ENCODE measurements around the gene HMCN1. TPM values are rescaled to one million over a fixed set of nuclear protein-coding genes. Genes with fewer than 3 reads are reported as not detected.

Gene HMCN1
- total RNA-seq, 3 donors from 2014 or later, result 2.0 to 8.6 (median 3.4) TPM

- H3K9me3 ChIP-seq, result no peaks in the 10 kb centered on the region
- H3K4me1 ChIP-seq (ENCODE audit: low read depth), result no peaks in the 10 kb centered on the region
- ATAC-seq (no peak), DNase-seq (no peak)
- H3K36me3 ChIP-seq (ENCODE audit: low read depth), result no peaks in the 10 kb centered on the region
- intact Hi-C loops (cut with DNase I, micrococcal nuclease), result no loop called here
- H3K4me3 ChIP-seq, result no peak overlapping the region
- no peak for TF ChIP-seq CTCF (IDR thresholded peaks at IDR 0.05)
Observed at GRCh38 chr1:185990565-185990964, 256.4 kb downstream of the HMCN1 start.

DNA sequence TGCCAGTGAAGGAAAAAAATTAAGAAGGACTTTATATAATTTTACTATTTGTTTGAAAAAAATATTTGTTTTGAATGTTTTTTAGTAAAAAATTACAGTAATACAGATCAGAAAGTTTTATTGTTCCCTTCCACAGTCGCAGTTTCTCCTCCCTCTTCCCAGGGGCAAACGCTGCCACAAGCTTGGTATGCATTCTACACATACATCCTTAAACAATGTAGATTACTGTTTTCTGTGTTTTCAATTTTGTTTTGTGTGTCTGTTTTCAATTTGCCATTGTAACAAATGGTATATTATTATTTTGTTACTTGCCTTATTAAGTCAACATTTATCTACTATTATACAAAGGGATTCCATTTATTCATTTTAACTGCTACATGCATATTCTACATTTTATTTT, 257.1 kb downstream of the HMCN1 start:
- Histone ChIP-seq H3K36me3 (ENCODE audit: low read depth) (no peaks in the 10 kb centered on the region), H3K9me3 (no peaks in the 10 kb centered on the region), H3K4me1 (ENCODE audit: low read depth) (no peaks in the 10 kb centered on the region), H3K4me3 (no peak overlapping the region)
- TF ChIP-seq CTCF (IDR thresholded peaks at IDR 0.05), result no peak
- no peak for DNase-seq
- intact Hi-C loops (cut with DNase I, micrococcal nuclease), result no loop called here
- ATAC-seq, result no peak

- no peaks in the 10 kb centered on the region for H3K36me3 ChIP-seq (ENCODE audit: low read depth)
- no peaks in the 10 kb centered on the region for H3K9me3 ChIP-seq
- no peaks in the 10 kb centered on the region for H3K4me1 ChIP-seq (ENCODE audit: low read depth)
- ATAC-seq (no peak), DNase-seq (no peak)
- intact Hi-C loops (cut with DNase I, micrococcal nuclease), result no loop called here
- TF ChIP-seq CTCF (IDR thresholded peaks at IDR 0.05), result no peak
- H3K4me3 ChIP-seq, result no peak overlapping the region
Observed at GRCh38 chr1:185996211-185996610, 262.0 kb downstream of the HMCN1 start.

- DNase-seq, result no peak
- ATAC-seq, result no peak
- intact Hi-C loops (cut with DNase I, micrococcal nuclease), result no loop called here
- Histone ChIP-seq H3K9me3 (no peaks in the 10 kb centered on the region), H3K4me1 (ENCODE audit: low read depth) (no peaks in the 10 kb centered on the region), H3K36me3 (ENCODE audit: low read depth) (no peaks in the 10 kb centered on the region), H3K4me3 (no peak overlapping the region)
- no peak for TF ChIP-seq CTCF (IDR thresholded peaks at IDR 0.05)
Observed at GRCh38 chr1:185998391-185998790, 264.2 kb downstream of the HMCN1 start.

GRCh38 chr1:186002406-186002805, 268.2 kb downstream of the HMCN1 start:
- DNase-seq (no peak), ATAC-seq (no peak)
- intact Hi-C loops (cut with DNase I, micrococcal nuclease), result no loop called here
- Histone ChIP-seq H3K36me3 (ENCODE audit: low read depth) (no peaks in the 10 kb centered on the region), H3K4me1 (ENCODE audit: low read depth) (no peaks in the 10 kb centered on the region), H3K4me3 (no peak overlapping the region), H3K9me3 (no peaks in the 10 kb centered on the region)
- TF ChIP-seq CTCF (IDR thresholded peaks at IDR 0.05), result no peak

DNA sequence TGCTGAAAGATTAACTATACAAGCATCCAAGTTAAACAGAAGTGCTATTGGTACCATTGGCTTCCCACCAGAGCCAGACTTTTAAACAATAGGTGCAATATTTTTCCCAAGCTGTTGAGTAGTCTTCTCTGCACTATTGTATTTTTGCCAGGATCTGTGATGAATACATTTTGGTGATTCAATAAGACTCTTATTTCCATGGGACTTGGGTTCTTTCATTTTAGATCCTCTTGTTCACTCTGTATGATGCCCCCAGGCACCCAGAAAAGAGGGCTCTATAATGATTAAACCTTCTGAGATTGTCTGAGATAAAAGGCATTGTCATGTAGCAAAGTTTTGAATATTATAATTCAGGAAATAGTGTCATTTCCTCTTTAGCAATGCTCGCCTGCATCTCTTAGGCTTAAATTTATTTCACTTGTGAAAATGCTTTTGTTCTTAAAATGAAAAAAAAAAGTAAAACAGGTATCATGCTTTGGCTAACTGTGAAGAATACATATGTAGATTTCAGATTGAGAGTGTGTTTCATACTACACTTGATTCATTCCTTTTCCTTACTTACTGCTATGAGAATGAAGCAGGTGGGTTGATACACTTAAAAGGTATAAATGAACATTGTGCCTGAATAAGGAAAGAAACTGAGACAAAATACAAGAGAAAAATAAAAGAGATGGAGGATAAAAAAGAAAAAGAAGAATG, 275.0 kb downstream of the HMCN1 start:
- ATAC-seq, result no peak
- Histone ChIP-seq H3K4me3 (no peak overlapping the region), H3K4me1 (ENCODE audit: low read depth) (no peaks in the 10 kb centered on the region), H3K36me3 (ENCODE audit: low read depth) (no peaks in the 10 kb centered on the region), H3K9me3 (no peaks in the 10 kb centered on the region)
- DNase-seq, result no peak
- TF ChIP-seq CTCF (IDR thresholded peaks at IDR 0.05), result no peak
- intact Hi-C loops (cut with DNase I, micrococcal nuclease), result no loop called here

Data from mucosa of descending colon (tissue), 3 donors.